HL-60 (cell line): Measurements from ENCODE around the gene RAB3GAP1.
A peak's percentile ranks its signal among the peaks of the same experiment; 100 is the strongest.

Experiments used
- DNase-seq, 2 experiments: peaks; one replicate each; pipeline ENCODE4 v3.0.0-alpha.2; 2010 to 2020; ENCODE audit warnings: low read depth in 1 of 2, low spot score in 1 of 2
- H3K27ac ChIP-seq: fragments of 250-450 bp; sonication (Bioruptor Pico); replicated peaks from 2 replicates; pipeline ENCODE4 v1.5.1; 2020; ENCODE audit warnings: mild to moderate bottlenecking, moderate library complexity
- H3K27me3 ChIP-seq: fragments of 250-450 bp; sonication (Bioruptor Pico); 2 replicates; pipeline ENCODE4 v1.5.1; 2021; ENCODE audit warnings: mild to moderate bottlenecking, moderate library complexity; ENCODE audit not compliant: insufficient read depth, poor library complexity, severe bottlenecking
- H3K4me3 ChIP-seq: replicated peaks from 2 replicates; pipeline ENCODE4 v1.5.1; 2011; ENCODE audit warnings: mild to moderate bottlenecking, control low read depth, low read length; ENCODE audit not compliant: insufficient read depth
- CTCF ChIP-seq: IDR thresholded peaks from one replicate; pipeline ENCODE4 v1.5.1; 2011; ENCODE audit warnings: low read length, control low read depth, inconsistent platforms; ENCODE audit not compliant: insufficient read depth
- GABPA ChIP-seq: IDR thresholded peaks from 2 replicates; pipeline ENCODE4 v1.6.1; 2012; ENCODE audit warnings: low read depth
- POLR2AphosphoS5 ChIP-seq: IDR thresholded peaks from 2 replicates; pipeline ENCODE4 v1.6.1; 2012; ENCODE audit warnings: low read depth
- REST ChIP-seq: IDR thresholded peaks from 2 replicates; pipeline ENCODE4 v1.6.1; 2012; ENCODE audit warnings: low read depth; ENCODE audit not compliant: insufficient replicate concordance
- SPI1 ChIP-seq: IDR thresholded peaks from 2 replicates; pipeline ENCODE4 v1.6.1; 2012; ENCODE audit warnings: low read depth, mild to moderate bottlenecking, borderline replicate concordance

Gene RAB3GAP1

GRCh38 chr2:135050132-135050531 is 2.0 kb upstream of the RAB3GAP1 start:
- Histone ChIP-seq H3K4me3 (no peak overlapping the region), H3K27me3 (no peaks in the 10 kb centered on the region), H3K27ac (no peak overlapping the region)
- TF ChIP-seq CTCF: no peak
- TF ChIP-seq POLR2AphosphoS5: no peak
- no peak for TF ChIP-seq REST
- TF ChIP-seq GABPA: no peak
- TF ChIP-seq SPI1: no peak
- no peak for DNase-seq

- H3K4me3 ChIP-seq: no peak overlapping the region
- no peak for TF ChIP-seq REST
- TF ChIP-seq GABPA: no peak
- no peak for TF ChIP-seq CTCF
- no peak for TF ChIP-seq SPI1
- no peak for TF ChIP-seq POLR2AphosphoS5
- no peak overlapping the region for H3K27ac ChIP-seq
- no peak for DNase-seq
- no peaks in the 10 kb centered on the region for H3K27me3 ChIP-seq
Observed at GRCh38 chr2:135050684-135051083, 1.4 kb upstream of the RAB3GAP1 start.

- Histone ChIP-seq H3K4me3 (peak overlapping the region; percentile 62), H3K27me3 (no peaks in the 10 kb centered on the region), H3K27ac (peak overlapping the region; percentile 93)
- DNase-seq: no peak
- TF ChIP-seq SPI1 (no peak), POLR2AphosphoS5 (no peak), REST (no peak), CTCF (no peak), GABPA (no peak)
Observed at GRCh38 chr2:135052997-135053474, 944 bp downstream of the RAB3GAP1 start.
